Vagina (tissue), 2 donors: ENCODE measurements around the gene TNFAIP8L3.

Experiments
- POLR2A ChIP-seq, 2 donors: fragments of 450-650 bp; IDR thresholded peaks; one replicate each; pipeline ENCODE4 v1.6.1; 2017; ENCODE audit warnings: antibody characterized with exemption in 2 of 2, mild to moderate bottlenecking in 2 of 2, moderate library complexity in 2 of 2
- POLR2AphosphoS5 ChIP-seq, 2 donors: sonication (generic); formaldehyde crosslinking; IDR thresholded peaks; one replicate each; pipeline ENCODE4 v1.9.0; 2017; ENCODE audit warnings: antibody characterized with exemption in 2 of 2, mild to moderate bottlenecking in 2 of 2, low read depth in 1 of 2; ENCODE audit not compliant: insufficient read depth in 1 of 2
- TF ChIP-seq, protein P1 (sequence below), 3 experiments: fragments of 450-650 bp in 2 of 3; fragments of 200-600 bp in 1 of 3; sonication (generic) in 1 of 3; IDR thresholded peaks; one replicate each; pipeline ENCODE4 v1.5.1; 2017 to 2019; ENCODE audit warnings: antibody characterized with exemption in 3 of 3, mild to moderate bottlenecking in 2 of 3, moderate library complexity in 2 of 3

DNA sequence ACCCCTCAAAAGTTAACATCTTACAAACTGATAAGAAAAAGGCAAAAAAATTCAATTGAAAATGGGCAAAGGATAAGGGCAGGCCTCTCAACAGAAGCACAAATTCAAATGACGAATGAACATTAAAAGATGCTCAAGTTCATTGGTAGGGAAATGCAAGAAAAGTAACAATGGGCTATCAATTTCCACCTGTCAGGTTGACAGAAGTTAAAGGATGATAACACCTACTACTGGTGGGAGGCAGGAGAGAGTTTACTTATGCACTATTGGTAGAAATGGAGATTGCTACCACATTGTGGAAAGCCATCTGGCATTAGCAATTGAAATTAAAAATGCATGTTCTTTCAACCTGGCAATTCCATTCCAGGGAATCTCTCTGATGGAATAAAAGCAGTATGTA, 35.6 kb upstream of the TNFAIP8L3 start:
- TF ChIP-seq POLR2A (IDR thresholded peaks at IDR 0.05) (no peak), POLR2AphosphoS5 (IDR thresholded peaks at IDR 0.05; ENCODE audit: insufficient read depth in 1 of 2, low read depth in 1 of 2) (no peak)
- TF ChIP-seq, protein P1, sequence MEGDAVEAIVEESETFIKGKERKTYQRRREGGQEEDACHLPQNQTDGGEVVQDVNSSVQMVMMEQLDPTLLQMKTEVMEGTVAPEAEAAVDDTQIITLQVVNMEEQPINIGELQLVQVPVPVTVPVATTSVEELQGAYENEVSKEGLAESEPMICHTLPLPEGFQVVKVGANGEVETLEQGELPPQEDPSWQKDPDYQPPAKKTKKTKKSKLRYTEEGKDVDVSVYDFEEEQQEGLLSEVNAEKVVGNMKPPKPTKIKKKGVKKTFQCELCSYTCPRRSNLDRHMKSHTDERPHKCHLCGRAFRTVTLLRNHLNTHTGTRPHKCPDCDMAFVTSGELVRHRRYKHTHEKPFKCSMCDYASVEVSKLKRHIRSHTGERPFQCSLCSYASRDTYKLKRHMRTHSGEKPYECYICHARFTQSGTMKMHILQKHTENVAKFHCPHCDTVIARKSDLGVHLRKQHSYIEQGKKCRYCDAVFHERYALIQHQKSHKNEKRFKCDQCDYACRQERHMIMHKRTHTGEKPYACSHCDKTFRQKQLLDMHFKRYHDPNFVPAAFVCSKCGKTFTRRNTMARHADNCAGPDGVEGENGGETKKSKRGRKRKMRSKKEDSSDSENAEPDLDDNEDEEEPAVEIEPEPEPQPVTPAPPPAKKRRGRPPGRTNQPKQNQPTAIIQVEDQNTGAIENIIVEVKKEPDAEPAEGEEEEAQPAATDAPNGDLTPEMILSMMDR (IDR thresholded peaks at IDR 0.05), result no peak
